Body of pancreas (tissue), 4 donors: ENCODE data around the gene ABLIM3. TPM values are rescaled to one million over a fixed set of nuclear protein-coding genes. Genes with fewer than 3 reads are reported as not detected.

ENCODE experiments used
- ATAC-seq: fragments of 150-250 bp; one replicate; pipeline ENCODE4 v1.9.1; 2016
- DNase-seq, 4 donors: peaks; one replicate each; pipeline ENCODE4 v3.0.0-alpha.2; 2019
- H3K27ac ChIP-seq, 4 donors: fragments of 200-600 bp; sonication (generic); 1 replicate in 3 of 4; 2 replicates in 1 of 4; pipeline versions ENCODE4 v1.5.1 to v1.6.1; 2016 to 2019; ENCODE audit warnings: mild to moderate bottlenecking in 1 of 4, mixed read lengths in 1 of 4, moderate library complexity in 1 of 4
- H3K27me3 ChIP-seq, 2 donors: fragments of 200-600 bp; sonication (generic); one replicate each; pipeline ENCODE4 v1.6.0; 2016; ENCODE audit warnings: mild to moderate bottlenecking in 1 of 2
- H3K36me3 ChIP-seq, 2 donors: fragments of 200-600 bp; sonication (generic); replicated peaks in 1 of 2; 2 replicates each; pipeline ENCODE4 v1.5.1; 2016; ENCODE audit warnings: low read depth in 2 of 2; ENCODE audit not compliant: insufficient read depth in 1 of 2
- H3K4me1 ChIP-seq: fragments of 200-600 bp; sonication (generic); one replicate; pipeline ENCODE4 v1.6.0; 2016
- H3K4me3 ChIP-seq, 2 donors: fragments of 200-600 bp; sonication (generic); 1 replicate in 1 of 2; 2 replicates in 1 of 2; pipeline ENCODE4 v1.5.1; 2016 to 2019
- H3K9me3 ChIP-seq, 3 donors: fragments of 200-600 bp; sonication (generic); 1 replicate in 2 of 3; 2 replicates in 1 of 3; pipeline ENCODE4 v1.5.1; 2016
- POLR2A ChIP-seq, 3 donors: fragments of 450-650 bp; IDR thresholded peaks; one replicate each; pipeline ENCODE4 v1.6.1; 2016; ENCODE audit warnings: antibody characterized with exemption in 3 of 3, mild to moderate bottlenecking in 2 of 3
- WGBS, 2 donors: methylation state at CpG; one replicate each; pipeline ENCODE4 v1.1.5; 2017; 5-methylcytosine and 5-hydroxymethylcytosine counted together
- intact Hi-C: fragments of 100-400 bp; cut with DNase I; formaldehyde crosslinking; loops from one replicate; pipeline ENCODE4 v1.15.1; 2023
- total RNA-seq, 2 donors: library from RNA; depleted of rRNA; stranded (reverse); fragments of >200 nt; gene quantifications; one replicate each; pipeline ENCODE4 v1.1.0, GENCODE V29; 2016
- TF ChIP-seq, protein P1 (sequence below), 7 experiments: fragments of 450-650 bp in 4 of 7; fragments of 200-600 bp in 3 of 7; sonication (generic) in 3 of 7; IDR thresholded peaks; one replicate each; pipeline ENCODE4 v1.5.1; 2016 to 2019; ENCODE audit warnings: antibody characterized with exemption in 7 of 7

Gene ABLIM3
- total RNA-seq, 2 donors from 2014 or later: 3.9 to 11.2 TPM

- intact Hi-C loops: loop anchor here (10.0 kb wide), 1 partner anchor 128 kb away; no protein-coding TSS in a partner anchor
- Histone ChIP-seq H3K9me3 (no peaks in the 10 kb centered on the region), H3K27ac (no peak overlapping the region), H3K4me1 (no peaks in the 10 kb centered on the region), H3K36me3 (no peaks in the 10 kb centered on the region), H3K4me3 (no peak overlapping the region), H3K27me3 (no peaks in the 10 kb centered on the region)
- no peak for DNase-seq
- no peak for ATAC-seq
- TF ChIP-seq, protein P1, sequence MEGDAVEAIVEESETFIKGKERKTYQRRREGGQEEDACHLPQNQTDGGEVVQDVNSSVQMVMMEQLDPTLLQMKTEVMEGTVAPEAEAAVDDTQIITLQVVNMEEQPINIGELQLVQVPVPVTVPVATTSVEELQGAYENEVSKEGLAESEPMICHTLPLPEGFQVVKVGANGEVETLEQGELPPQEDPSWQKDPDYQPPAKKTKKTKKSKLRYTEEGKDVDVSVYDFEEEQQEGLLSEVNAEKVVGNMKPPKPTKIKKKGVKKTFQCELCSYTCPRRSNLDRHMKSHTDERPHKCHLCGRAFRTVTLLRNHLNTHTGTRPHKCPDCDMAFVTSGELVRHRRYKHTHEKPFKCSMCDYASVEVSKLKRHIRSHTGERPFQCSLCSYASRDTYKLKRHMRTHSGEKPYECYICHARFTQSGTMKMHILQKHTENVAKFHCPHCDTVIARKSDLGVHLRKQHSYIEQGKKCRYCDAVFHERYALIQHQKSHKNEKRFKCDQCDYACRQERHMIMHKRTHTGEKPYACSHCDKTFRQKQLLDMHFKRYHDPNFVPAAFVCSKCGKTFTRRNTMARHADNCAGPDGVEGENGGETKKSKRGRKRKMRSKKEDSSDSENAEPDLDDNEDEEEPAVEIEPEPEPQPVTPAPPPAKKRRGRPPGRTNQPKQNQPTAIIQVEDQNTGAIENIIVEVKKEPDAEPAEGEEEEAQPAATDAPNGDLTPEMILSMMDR (IDR thresholded peaks at IDR 0.05): no peak
- no peak for TF ChIP-seq POLR2A (IDR thresholded peaks at IDR 0.05)
- WGBS, 2 donors: 68 to 72% methylated on average over 4 of the region's 4 CpGs
Observed at GRCh38 chr5:149262315-149262714, 121.0 kb downstream of the ABLIM3 start.

GRCh38 chr5:149264439-149265067 lies 123.3 kb downstream of the ABLIM3 start:
- 15 to 20% methylated on average over 11 to 12 of the region's 12 CpGs for WGBS, 2 donors
- peak; percentile 78 for ATAC-seq
- intact Hi-C loops: loop anchor here (10.0 kb wide), 1 partner anchor 130 kb away; no protein-coding TSS in a partner anchor

GRCh38 chr5:149265068-149265465 lies 123.8 kb downstream of the ABLIM3 start:
- no peak overlapping the region for H3K4me3 ChIP-seq
- TF ChIP-seq POLR2A (IDR thresholded peaks at IDR 0.05): no peak
- TF ChIP-seq, protein P1 (IDR thresholded peaks at IDR 0.05): no peak
- intact Hi-C loops: loop anchor here (10.0 kb wide), 1 partner anchor 130 kb away; no protein-coding TSS in a partner anchor
- no peaks in the 10 kb centered on the region for H3K27me3 ChIP-seq
- H3K27ac ChIP-seq: no peak overlapping the region
- 69 to 73% methylated on average over 7 of the region's 7 CpGs for WGBS, 2 donors
- DNase-seq: no peak
- H3K4me1 ChIP-seq: no peaks in the 10 kb centered on the region
- H3K9me3 ChIP-seq: no peaks in the 10 kb centered on the region
- no peaks in the 10 kb centered on the region for H3K36me3 ChIP-seq
- ATAC-seq: no peak

More at GRCh38 chr5:149264439-149265067, 123.3 kb downstream of the ABLIM3 start:
- Histone ChIP-seq H3K9me3 (no peaks in the 10 kb centered on the region), H3K4me1 (no peaks in the 10 kb centered on the region), H3K4me3 (no peak overlapping the region), H3K36me3 (no peaks in the 10 kb centered on the region), H3K27me3 (no peaks in the 10 kb centered on the region), H3K27ac (no peak overlapping the region)
- TF ChIP-seq, protein P1 (IDR thresholded peaks at IDR 0.05): peak; percentile 42 to 80 (median 70)
- TF ChIP-seq POLR2A (IDR thresholded peaks at IDR 0.05): no peak
- peak; percentile 56 to 80 (median 60) for DNase-seq

DNA sequence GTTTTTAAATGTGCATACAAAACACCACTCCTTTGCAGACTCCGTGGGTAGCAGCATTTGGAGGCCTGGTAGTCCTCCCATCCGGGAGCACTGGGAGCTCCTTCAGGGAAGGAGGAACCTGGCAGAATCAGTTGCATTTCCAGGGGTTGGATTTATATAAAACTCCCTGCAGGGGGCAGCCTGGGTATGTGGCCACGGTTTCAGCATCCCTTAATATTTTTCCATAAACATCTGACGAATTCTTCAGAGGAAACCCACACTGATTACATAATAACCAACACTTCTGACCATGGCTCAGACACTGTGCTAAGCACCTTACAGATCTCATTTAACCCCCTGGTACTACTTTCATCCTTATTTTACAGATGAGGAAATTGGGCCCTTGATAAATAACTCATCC lies 124.3 kb downstream of the ABLIM3 start:
- no peaks in the 10 kb centered on the region for H3K27me3 ChIP-seq
- TF ChIP-seq POLR2A (IDR thresholded peaks at IDR 0.05): no peak
- TF ChIP-seq, protein P1 (IDR thresholded peaks at IDR 0.05): peak in 2 of 7 experiments; percentile 5
- no peak overlapping the region for H3K4me3 ChIP-seq
- H3K4me1 ChIP-seq: no peaks in the 10 kb centered on the region
- no peaks in the 10 kb centered on the region for H3K36me3 ChIP-seq
- intact Hi-C loops: loop anchor here (10.0 kb wide), 1 partner anchor 131 kb away; no protein-coding TSS in a partner anchor
- WGBS, 2 donors: 51 to 61% methylated on average over 4 of the region's 4 CpGs
- ATAC-seq (no peak), DNase-seq (no peak)
- H3K27ac ChIP-seq: no peak overlapping the region
- no peaks in the 10 kb centered on the region for H3K9me3 ChIP-seq
